ENCODE results near the gene CYP3A5.

GRCh38 chr7:99666013-99666395, 13.8 kb downstream of the CYP3A5 start:
- TF ChIP-seq CTCF (IDR thresholded peaks at IDR 0.05; ENCODE audit: insufficient read depth, low read length) = no peak
- TF ChIP-seq POLR2AphosphoS5 (IDR thresholded peaks at IDR 0.05; ENCODE audit: low read depth) = no peak
